H1 (cell line): ENCODE results near the gene CIAO2B. TPM values are rescaled to one million over a fixed set of nuclear protein-coding genes. Genes with fewer than 3 reads are reported as not detected.

Experiments
- CTCF ChIA-PET: fragments of 300-600 bp; sonication (Branson Sonifier 250); formaldehyde crosslinking; loops from one replicate; lab custom pipeline; 2021; ENCODE audit not compliant: partially characterized antibody; lab: Charles Lee
- POLR2A ChIA-PET: fragments of 300-600 bp; sonication (Branson Sonifier 250); formaldehyde crosslinking; loops from one replicate; lab custom pipeline; 2021; ENCODE audit warnings: inconsistent platforms; ENCODE audit not compliant: partially characterized antibody; lab: Charles Lee
- DNase-seq, 2 experiments: peaks; one replicate each; pipeline versions ENCODE4 v3.0.0 to v3.0.0-alpha.2; 2010 to 2022; ENCODE audit warnings: low spot score in 2 of 2, low read depth in 1 of 2, mixed read lengths in 1 of 2
- FAIRE-seq: peaks from 2 replicates; lab custom pipeline; 2011; peaks lifted over from hg19 to GRCh38; lab: Jason Lieb, UNC
- H2AFZ ChIP-seq: 2 replicates; pipeline ENCODE4 v1.8.1; 2012; ENCODE audit warnings: low read length, inconsistent platforms
- H2AK5ac ChIP-seq: 2 replicates; pipeline ENCODE4 v1.6.1; 2013; ENCODE audit warnings: low read depth, low read length
- H2BK120ac ChIP-seq: replicated peaks from 2 replicates; pipeline ENCODE3; 2013; ENCODE audit warnings: low read depth, low read length, inconsistent platforms
- H2BK12ac ChIP-seq: 2 replicates; pipeline ENCODE4 v1.6.1; 2013; ENCODE audit warnings: low read depth, low read length
- H2BK15ac ChIP-seq: 2 replicates; pipeline ENCODE4 v1.6.1; 2013; ENCODE audit warnings: low read length
- H2BK20ac ChIP-seq: 2 replicates; pipeline ENCODE4 v1.6.1; 2013; ENCODE audit warnings: low read length
- H2BK5ac ChIP-seq: 2 replicates; pipeline ENCODE4 v1.6.1; 2013; ENCODE audit warnings: low read depth, low read length
- H3K14ac ChIP-seq: 2 replicates; pipeline ENCODE4 v1.6.1; 2013; ENCODE audit warnings: inconsistent platforms; ENCODE audit not compliant: insufficient read length
- H3K18ac ChIP-seq: 2 replicates; pipeline ENCODE4 v1.6.1; 2013; ENCODE audit warnings: low read length; ENCODE audit errors: extremely low read depth
- H3K23ac ChIP-seq: 2 replicates; pipeline ENCODE4 v1.6.1; 2013; ENCODE audit warnings: inconsistent platforms; ENCODE audit not compliant: insufficient read length
- H3K23me2 ChIP-seq: 2 replicates; pipeline ENCODE4 v1.6.1; 2013; ENCODE audit warnings: low read depth, low read length
- H3K27ac ChIP-seq: 2 replicates; pipeline ENCODE4 v1.6.1; 2011; ENCODE audit warnings: low read depth, low read length, inconsistent platforms
- H3K27me3 ChIP-seq, 4 experiments: replicated peaks in 1 of 4; 1 replicate in 1 of 4; 2 replicates in 3 of 4; pipeline versions ENCODE4 v1.6.1 to v1.8.1; 2011 to 2013; ENCODE audit warnings: low read length in 3 of 4, mild to moderate bottlenecking in 3 of 4, inconsistent platforms in 2 of 4, mixed read lengths in 2 of 4, moderate library complexity in 1 of 4; ENCODE audit not compliant: control insufficient read depth in 3 of 4, insufficient read depth in 3 of 4; ENCODE audit errors: extremely low read depth in 1 of 4
- H3K36me3 ChIP-seq, 4 experiments: 2 replicates each; pipeline versions ENCODE4 v1.6.1 to v1.8.1; 2011 to 2013; ENCODE audit warnings: mild to moderate bottlenecking in 4 of 4, low read length in 3 of 4, moderate library complexity in 2 of 4, control low read depth in 1 of 4, inconsistent platforms in 1 of 4; ENCODE audit not compliant: insufficient read depth in 4 of 4, control insufficient read depth in 2 of 4
- H3K4ac ChIP-seq: replicated peaks from 2 replicates; pipeline ENCODE3; 2013; ENCODE audit warnings: low read length, low read depth, mixed read lengths, inconsistent platforms; ENCODE audit not compliant: insufficient read length
- H3K4me1 ChIP-seq, 4 experiments: replicated peaks in 1 of 4; 1 replicate in 1 of 4; 2 replicates in 3 of 4; pipeline versions ENCODE4 v1.6.1 to v1.8.1; 2011 to 2013; ENCODE audit warnings: low read length in 3 of 4, inconsistent platforms in 2 of 4, mixed read lengths in 1 of 4; ENCODE audit not compliant: insufficient read depth in 4 of 4, control insufficient read depth in 3 of 4
- H3K4me2 ChIP-seq, 2 experiments: 2 replicates each; pipeline versions ENCODE4 v1.6.1 to v1.8.1; 2011 to 2013; ENCODE audit warnings: low read depth in 2 of 2, low read length in 2 of 2, control low read depth in 1 of 2, inconsistent platforms in 1 of 2, mild to moderate bottlenecking in 1 of 2; ENCODE audit not compliant: insufficient read depth in 1 of 2
- H3K4me3 ChIP-seq, 4 experiments: fragments of 200-600, 300-600 bp in 1 of 4; sonication (generic), shearing (Covaris generic), sonication (Bioruptor Twin) in 1 of 4; 2 replicates each; pipeline versions ENCODE4 v1.5.1 to v1.8.1; 2011 to 2016; ENCODE audit warnings: low read length in 4 of 4, low read depth in 3 of 4, control low read depth in 2 of 4, inconsistent platforms in 2 of 4, mild to moderate bottlenecking in 2 of 4, mixed read lengths in 1 of 4, moderate library complexity in 1 of 4; ENCODE audit not compliant: insufficient read depth in 2 of 4; ENCODE audit errors: extremely low read depth in 1 of 4
- H3K56ac ChIP-seq: replicated peaks from 2 replicates; pipeline ENCODE3; 2013; ENCODE audit warnings: low read depth, mild to moderate bottlenecking, mixed read lengths, low read length, inconsistent platforms; ENCODE audit not compliant: insufficient read length
- H3K79me1 ChIP-seq: 2 replicates; pipeline ENCODE4 v1.6.1; 2013; ENCODE audit warnings: low read depth, low read length, control low read depth
- H3K79me2 ChIP-seq, 2 experiments: 2 replicates each; pipeline versions ENCODE4 v1.6.1 to v1.8.1; 2012 to 2013; ENCODE audit warnings: low read length in 2 of 2, mild to moderate bottlenecking in 2 of 2, inconsistent platforms in 1 of 2; ENCODE audit not compliant: insufficient read depth in 2 of 2, control insufficient read depth in 1 of 2
- H3K9ac ChIP-seq, 4 experiments: replicated peaks in 1 of 4; 1 replicate in 1 of 4; 2 replicates in 3 of 4; pipeline versions ENCODE4 v1.6.1 to v1.8.1; 2011 to 2013; ENCODE audit warnings: low read depth in 3 of 4, low read length in 3 of 4, control low read depth in 2 of 4, mild to moderate bottlenecking in 2 of 4, moderate library complexity in 2 of 4, inconsistent platforms in 1 of 4; ENCODE audit errors: extremely low read depth in 1 of 4
- H3K9me3 ChIP-seq, 2 experiments: 2 replicates each; pipeline versions ENCODE4 v1.6.1 to v1.8.1; 2012 to 2013; ENCODE audit warnings: mild to moderate bottlenecking in 2 of 2, moderate library complexity in 2 of 2, control low read depth in 1 of 2, inconsistent platforms in 1 of 2, low read depth in 1 of 2, low read length in 1 of 2, mixed read lengths in 1 of 2; ENCODE audit not compliant: insufficient read depth in 2 of 2
- H4K20me1 ChIP-seq, 2 experiments: replicated peaks in 1 of 2; 2 replicates each; pipeline versions ENCODE3 to v1.8.1; 2011 to 2013; ENCODE audit warnings: inconsistent platforms in 2 of 2, low read length in 2 of 2, mild to moderate bottlenecking in 1 of 2; ENCODE audit not compliant: insufficient read depth in 2 of 2, control insufficient read depth in 1 of 2
- H4K5ac ChIP-seq: 2 replicates; pipeline ENCODE4 v1.6.1; 2013; ENCODE audit warnings: low read length, low read depth, mixed read lengths, inconsistent platforms; ENCODE audit not compliant: insufficient read length
- H4K8ac ChIP-seq: 2 replicates; pipeline ENCODE4 v1.8.0; 2013; ENCODE audit warnings: mild to moderate bottlenecking, moderate library complexity, low read length, inconsistent platforms; ENCODE audit not compliant: insufficient read depth; ENCODE audit errors: extremely low read depth
- H4K91ac ChIP-seq: replicated peaks from 2 replicates; pipeline ENCODE3; 2013; ENCODE audit warnings: low read length, mixed read lengths, inconsistent platforms; ENCODE audit not compliant: insufficient read length
- ASH2L ChIP-seq: fragments of 200-600, 300-600 bp; sonication (generic); IDR thresholded peaks from one replicate; pipeline ENCODE4 v1.7.1; 2017; ENCODE audit warnings: low read length
- BRCA1 ChIP-seq: IDR thresholded peaks from 2 replicates; pipeline ENCODE4 v1.6.1; 2012; ENCODE audit warnings: low read depth, low read length, improper control_type of control experiment
- GABPA ChIP-seq: IDR thresholded peaks from 2 replicates; pipeline ENCODE4 v1.6.1; 2011; ENCODE audit warnings: mild to moderate bottlenecking, low read length, moderate library complexity, borderline replicate concordance; ENCODE audit not compliant: insufficient read depth
- HDAC6 ChIP-seq: IDR thresholded peaks from one replicate; pipeline ENCODE4 v1.7.1; 2012; ENCODE audit warnings: low read depth, mild to moderate bottlenecking, inconsistent platforms, low read length, moderate library complexity
- JUN ChIP-seq: IDR thresholded peaks from 2 replicates; pipeline ENCODE4 v1.6.1; 2011; ENCODE audit warnings: low read depth, mild to moderate bottlenecking, improper control_type of control experiment, low read length
- RXRA ChIP-seq: IDR thresholded peaks from 2 replicates; pipeline ENCODE4 v1.6.1; 2011; ENCODE audit warnings: low read depth, mild to moderate bottlenecking, low read length, moderate library complexity; ENCODE audit not compliant: insufficient read depth
- TAF7 ChIP-seq: optimal IDR thresholded peaks from 2 replicates; pipeline ENCODE3; 2011; ENCODE audit warnings: low read depth, mild to moderate bottlenecking, inconsistent platforms, low read length, moderate library complexity, borderline replicate concordance
- TEAD4 ChIP-seq: IDR thresholded peaks from 2 replicates; pipeline ENCODE4 v1.6.1; 2012; ENCODE audit warnings: low read depth, low read length, inconsistent platforms, mixed read lengths
- WGBS, 2 experiments: shearing (Covaris generic) in 1 of 2; methylation state at CpG; one replicate each; pipeline versions ENCODE4 v1.1.6 to v1.1.7; 2013 to 2015; ENCODE audit warnings: low lambda C conversion rate in 2 of 2, mixed read lengths in 2 of 2, inconsistent platforms in 1 of 2, low coverage in 1 of 2, missing lambda C conversion rate in 1 of 2; ENCODE audit not compliant: insufficient replicate concordance in 2 of 2, insufficient coverage in 1 of 2, insufficient read length in 1 of 2; ENCODE audit errors: extremely low coverage in 1 of 2, missing lambda C conversion rate in 1 of 2; 5-methylcytosine and 5-hydroxymethylcytosine counted together
- polyA plus RNA-seq, 7 experiments: library from polyadenylated mRNA; depleted of rRNA in 3 of 7; stranded (reverse) in 5 of 7; unstranded in 2 of 7; fragments of >200 nt in 5 of 7; fragments of 200-250 nt in 2 of 7; gene quantifications; 1 replicate in 5 of 7; 2 replicates in 1 of 7; 4 replicates in 1 of 7; pipeline versions ENCODE4 v1.2.1 to v1.2.3, GENCODE V29; 2011 to 2013; ENCODE audit warnings: missing spikeins in 2 of 7, mixed read lengths in 2 of 7
- total RNA-seq: library from RNA; stranded (reverse); fragmentation: NEBNext Ultra II Directional; extraction: Animal tissue kit (Norgen Biotek cat#: 25700); gene quantifications from 2 replicates; pipeline ENCODE4 v1.2.1, GENCODE V29; 2021
- TF ChIP-seq, protein P1 (sequence below): IDR thresholded peaks from 2 replicates; pipeline ENCODE4 v1.6.1; 2012; ENCODE audit warnings: low read length, inconsistent platforms

Gene CIAO2B
- total and polyA plus RNA-seq, 2 of the 8 experiments (the other 6 are each of a cell fraction or from before 2014, with no cell fraction given), result 65.6 to 248 TPM

DNA sequence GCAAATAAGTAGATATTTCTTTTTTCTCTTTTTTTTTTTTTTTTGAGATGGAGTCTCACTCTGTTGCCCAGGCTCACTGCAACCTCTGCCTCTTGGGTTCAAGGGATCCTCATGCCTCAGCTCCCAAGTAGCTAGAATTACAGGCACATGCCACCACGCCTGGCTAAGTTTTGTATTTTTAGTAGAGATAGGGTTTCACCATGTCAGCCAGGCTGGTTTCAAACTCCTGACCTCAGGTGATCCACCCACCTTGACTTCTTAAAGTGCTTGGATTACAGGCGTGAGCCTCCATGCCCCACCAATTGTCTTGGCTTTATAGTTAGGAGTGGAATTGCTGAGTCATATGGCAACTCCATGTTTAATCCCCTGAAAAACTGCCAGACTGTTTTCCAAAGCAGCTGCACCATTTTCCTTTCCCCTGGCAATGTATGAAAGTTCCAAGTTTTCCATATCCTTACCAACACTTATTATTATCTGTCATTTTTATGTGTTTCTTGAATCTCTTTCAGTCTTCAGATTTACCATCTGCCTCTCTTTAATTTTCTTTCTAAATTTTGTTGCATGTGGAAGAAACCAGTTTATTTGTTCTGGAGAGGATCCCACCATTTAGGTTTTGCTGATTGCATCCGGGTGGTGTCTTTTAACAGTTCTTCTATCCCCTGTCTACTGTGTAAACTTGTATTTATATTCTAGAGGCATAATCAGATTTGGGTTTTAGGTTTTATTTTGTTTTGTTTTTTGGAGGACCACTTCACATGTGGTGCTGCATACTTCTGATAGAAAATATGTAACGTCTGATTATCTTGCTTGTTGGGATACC is 17.0 kb upstream of the CIAO2B start:
- POLR2A ChIA-PET, result no interaction called here
- no peak overlapping the region for H3K56ac ChIP-seq
- no peak overlapping the region for H3K4me2 ChIP-seq
- no peak overlapping the region for H3K14ac ChIP-seq
- H4K91ac ChIP-seq, result no peak overlapping the region
- no peak overlapping the region for H2BK5ac ChIP-seq
- no peak overlapping the region for H2BK120ac ChIP-seq
- H3K9me3 ChIP-seq, result no peaks in the 10 kb centered on the region
- H3K18ac ChIP-seq, result no peak overlapping the region
- H2AFZ ChIP-seq, result no peak overlapping the region
- H3K79me2 ChIP-seq, result no peaks in the 10 kb centered on the region
- no peak overlapping the region for H2AK5ac ChIP-seq
- H3K4me3 ChIP-seq, result no peak overlapping the region
- H4K20me1 ChIP-seq, result no peaks in the 10 kb centered on the region
- no peak overlapping the region for H2BK15ac ChIP-seq
- no peak overlapping the region for H3K27ac ChIP-seq
- no peak overlapping the region for H2BK20ac ChIP-seq
- H4K8ac ChIP-seq, result no peak overlapping the region
- DNase-seq, result no peak
- H3K27me3 ChIP-seq, result peaks cover 10 to 34% (median 32%) of the 10 kb centered on the region in 4 experiments
- no peak overlapping the region for H2BK12ac ChIP-seq
- H4K5ac ChIP-seq, result no peak overlapping the region
- peaks cover 0 to 5% (median 1%) of the 10 kb centered on the region in 4 experiments; a peak in 2 of 7 replicates for H3K4me1 ChIP-seq
- CTCF ChIA-PET, result interaction anchor here (0.6 to 3.0 kb wide), 8 partner anchors 14 to 259 kb away, joined by 3 to 15 read pairs (median 4); partner anchors contain the start of gene ELMO3
- H3K79me1 ChIP-seq, result no peaks in the 10 kb centered on the region
- H3K23me2 ChIP-seq, result peaks cover 2% of the 10 kb centered on the region; the same call in 1 of the 2 replicates
- H3K4ac ChIP-seq, result no peak overlapping the region
- H3K36me3 ChIP-seq, result no peaks in the 10 kb centered on the region
- FAIRE-seq, result no peak
- H3K23ac ChIP-seq, result no peak overlapping the region
- 87% methylated on average over 4 of the region's 4 CpGs; no CpG with 5 or more reads in 1 of the 2 experiments for WGBS, 2 experiments
- H3K9ac ChIP-seq, result no peak overlapping the region
- no peak for TF ChIP-seq ASH2L
- no peak for TF ChIP-seq JUN
- no peak for TF ChIP-seq TAF7
- no peak for TF ChIP-seq BRCA1
- TF ChIP-seq TEAD4, result no peak
- no peak for TF ChIP-seq GABPA
- TF ChIP-seq, protein P1, sequence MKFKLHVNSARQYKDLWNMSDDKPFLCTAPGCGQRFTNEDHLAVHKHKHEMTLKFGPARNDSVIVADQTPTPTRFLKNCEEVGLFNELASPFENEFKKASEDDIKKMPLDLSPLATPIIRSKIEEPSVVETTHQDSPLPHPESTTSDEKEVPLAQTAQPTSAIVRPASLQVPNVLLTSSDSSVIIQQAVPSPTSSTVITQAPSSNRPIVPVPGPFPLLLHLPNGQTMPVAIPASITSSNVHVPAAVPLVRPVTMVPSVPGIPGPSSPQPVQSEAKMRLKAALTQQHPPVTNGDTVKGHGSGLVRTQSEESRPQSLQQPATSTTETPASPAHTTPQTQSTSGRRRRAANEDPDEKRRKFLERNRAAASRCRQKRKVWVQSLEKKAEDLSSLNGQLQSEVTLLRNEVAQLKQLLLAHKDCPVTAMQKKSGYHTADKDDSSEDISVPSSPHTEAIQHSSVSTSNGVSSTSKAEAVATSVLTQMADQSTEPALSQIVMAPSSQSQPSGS, result no peak
- TF ChIP-seq HDAC6, result no peak
- TF ChIP-seq RXRA, result no peak
